SH-SY5Y (cell line): ENCODE data around the gene LANCL3.

Experiments
- GATA2 ChIP-seq: IDR thresholded peaks from 2 replicates; pipeline ENCODE4 v1.6.1; 2011; ENCODE audit warnings: mild to moderate bottlenecking, low read depth, low read length
- GATA3 ChIP-seq: IDR thresholded peaks from 2 replicates; pipeline ENCODE4 v1.6.1; 2011; ENCODE audit warnings: low read depth, mild to moderate bottlenecking, low read length, moderate library complexity

GRCh38 chrX:37542791-37543190 is 28.7 kb upstream of the LANCL3 start:
- TF ChIP-seq GATA2 (no peak), GATA3 (no peak)
